ENCODE measurements around the gene AFF3.

The AFF3 gene

GRCh38 chr2:99850084-99850710 is 292.2 kb downstream of the AFF3 start:
- no peak for DNase-seq

GRCh38 chr2:99846462-99847107 is 295.8 kb downstream of the AFF3 start:
- DNase-seq: no peak

GRCh38 chr2:99845296-99845695 is 297.1 kb downstream of the AFF3 start:
- no peak for DNase-seq

- no peak for DNase-seq
Observed at GRCh38 chr2:99842451-99842850, 299.9 kb downstream of the AFF3 start.

- no peak for DNase-seq
Observed at GRCh38 chr2:99841749-99842148, 300.6 kb downstream of the AFF3 start.

- no peak for DNase-seq
Observed at GRCh38 chr2:99840831-99841230, 301.6 kb downstream of the AFF3 start.

GRCh38 chr2:99836690-99837605 is 305.4 kb downstream of the AFF3 start:
- DNase-seq: peak; percentile 5 to 40

- no peak for DNase-seq
Observed at GRCh38 chr2:99834426-99834825, 308.0 kb downstream of the AFF3 start.

GRCh38 chr2:99833586-99834201 is 308.7 kb downstream of the AFF3 start:
- DNase-seq: no peak

GRCh38 chr2:99832926-99833325 is 309.5 kb downstream of the AFF3 start:
- DNase-seq: no peak

- DNase-seq: no peak
Observed at GRCh38 chr2:99831772-99832171, 310.6 kb downstream of the AFF3 start.

- DNase-seq: no peak
Observed at GRCh38 chr2:99827296-99827999, 314.9 kb downstream of the AFF3 start.

- no peak for DNase-seq
Observed at GRCh38 chr2:99825630-99826029, 316.8 kb downstream of the AFF3 start.

GRCh38 chr2:99824758-99825157 is 317.6 kb downstream of the AFF3 start:
- no peak for DNase-seq

- no peak for DNase-seq
Observed at GRCh38 chr2:99822474-99823207, 319.7 kb downstream of the AFF3 start.

- no peak for DNase-seq
Observed at GRCh38 chr2:99821984-99822383, 320.4 kb downstream of the AFF3 start.

- DNase-seq: no peak
Observed at GRCh38 chr2:99821572-99821971, 320.8 kb downstream of the AFF3 start.

GRCh38 chr2:99821039-99821438 is 321.4 kb downstream of the AFF3 start:
- no peak for DNase-seq

GRCh38 chr2:99819766-99820165 is 322.6 kb downstream of the AFF3 start:
- DNase-seq: peak in 1 of 2 experiments; percentile 10

- peak; percentile 7 to 46 for DNase-seq
Observed at GRCh38 chr2:99818842-99819241, 323.5 kb downstream of the AFF3 start.

- DNase-seq: no peak
Observed at GRCh38 chr2:99816908-99817307, 325.5 kb downstream of the AFF3 start.

GRCh38 chr2:99812426-99812825 is 330.0 kb downstream of the AFF3 start:
- DNase-seq: no peak

Data from NCI-H2081 (cell line).